GM18526 (cell line): ENCODE data around the gene NQO2.
A peak's percentile ranks its signal among the peaks of the same experiment; 100 is the strongest.

Experiments
- POLR2A ChIP-seq: IDR thresholded peaks from 3 replicates; pipeline ENCODE4 v1.6.1; 2011; ENCODE audit not compliant: insufficient read length; ENCODE audit errors: extremely low read depth

The NQO2 gene

GRCh38 chr6:2978923-2979322 is 20.8 kb upstream of the NQO2 start:
- TF ChIP-seq POLR2A, result no peak

GRCh38 chr6:2979819-2980464 is 19.8 kb upstream of the NQO2 start:
- TF ChIP-seq POLR2A, result no peak

- TF ChIP-seq POLR2A, result no peak
Measured at GRCh38 chr6:2980465-2980855, 19.2 kb upstream of the NQO2 start.

GRCh38 chr6:2982426-2983117 is 17.1 kb upstream of the NQO2 start:
- no peak for TF ChIP-seq POLR2A

- no peak for TF ChIP-seq POLR2A
Measured at GRCh38 chr6:2984738-2985406, 14.8 kb upstream of the NQO2 start.

GRCh38 chr6:2986722-2987221 is 12.9 kb upstream of the NQO2 start:
- TF ChIP-seq POLR2A, result no peak

GRCh38 chr6:2988094-2988425 is 11.6 kb upstream of the NQO2 start:
- TF ChIP-seq POLR2A, result no peak

- peak; percentile 36 for TF ChIP-seq POLR2A
Measured at GRCh38 chr6:2988426-2989331, 11.0 kb upstream of the NQO2 start.

- no peak for TF ChIP-seq POLR2A
Measured at GRCh38 chr6:2989332-2990247, 10.1 kb upstream of the NQO2 start.

GRCh38 chr6:2990248-2990931 is 9.3 kb upstream of the NQO2 start:
- TF ChIP-seq POLR2A, result no peak

GRCh38 chr6:2990932-2991506 is 8.7 kb upstream of the NQO2 start:
- TF ChIP-seq POLR2A, result no peak

- no peak for TF ChIP-seq POLR2A
Measured at GRCh38 chr6:2992330-2992979, 7.2 kb upstream of the NQO2 start.
